MM.1S (cell line): ENCODE results near the gene COX17.

Experiments used
- CTCF ChIP-seq: fragments of 300-600 bp; sonication (generic); IDR thresholded peaks from 2 replicates; pipeline ENCODE4 v1.5.1; 2016; ENCODE audit warnings: antibody characterized with exemption, low read length, mixed read lengths
- EZH2 ChIP-seq: fragments of 300-600 bp; sonication (generic); optimal IDR thresholded peaks from 2 replicates; pipeline ENCODE3; 2017; ENCODE audit warnings: low read depth, mild to moderate bottlenecking, antibody characterized with exemption, low read length, mixed read lengths

GRCh38 chr3:119641416-119641815 lies 35.8 kb downstream of the COX17 start:
- TF ChIP-seq CTCF (no peak), EZH2 (no peak)
